Measurements from ENCODE around the gene FAM83C.

FAM83C gene

DNA sequence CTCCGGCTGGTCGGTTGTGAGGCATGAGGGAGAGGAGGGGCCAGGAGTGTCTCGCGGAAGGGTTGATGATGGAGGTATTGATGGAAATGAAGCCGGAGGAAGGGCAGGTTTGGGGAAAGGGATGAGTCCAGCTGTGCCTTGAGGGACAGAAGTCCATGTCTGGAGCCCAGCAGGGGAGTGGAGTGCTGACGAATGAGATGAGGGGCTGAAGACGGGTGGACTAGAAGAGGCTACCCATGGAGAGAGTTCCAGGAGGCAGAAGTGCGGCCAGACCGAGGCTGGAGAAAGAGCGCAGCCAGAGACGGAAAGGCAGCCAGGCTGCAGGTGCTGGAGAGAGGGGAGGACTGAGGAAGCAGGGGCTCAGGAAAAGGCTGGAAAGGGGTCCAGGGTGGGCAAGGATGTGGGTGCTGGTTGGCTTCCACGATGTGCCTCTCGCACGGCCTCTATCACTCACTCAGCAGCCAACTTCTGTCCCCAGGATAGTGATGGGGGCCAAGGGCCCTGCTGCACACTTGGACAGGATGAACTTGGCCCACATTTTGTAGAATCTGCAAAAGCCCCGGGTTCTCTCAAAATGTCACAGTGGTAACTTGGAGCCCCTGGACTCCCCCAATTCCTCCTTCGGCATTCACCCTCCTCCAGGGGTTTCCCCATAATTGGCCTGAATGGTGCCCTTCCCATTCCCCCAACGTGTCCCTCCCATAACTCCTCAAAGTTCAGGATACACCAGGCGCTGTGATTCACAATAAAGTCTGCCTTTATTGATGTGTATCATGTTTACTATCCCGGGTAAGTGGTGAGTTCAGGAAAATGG, 7.0 kb downstream of the FAM83C start:
- no peak for DNase-seq (ENCODE audit: extremely low spot score)
- CTCF ChIA-PET, result interaction anchor here (0.7 to 1.0 kb wide), 3 partner anchors 19 to 140 kb away, joined by 3 to 4 read pairs (median 3); partner anchors contain the start of gene EDEM2
- POLR2A ChIA-PET, result interaction anchor here (1.0 to 2.3 kb wide), 11 partner anchors 9 to 170 kb away, joined by 3 to 17 read pairs (median 5); partner anchors contain the start of genes CEP250, EDEM2 and UQCC1
- TF ChIP-seq FOXM1 (IDR thresholded peaks at IDR 0.05; ENCODE audit: borderline replicate concordance), result no peak
- TF ChIP-seq ZNF384 (IDR thresholded peaks at IDR 0.05), result no peak
- TF ChIP-seq, protein P1, sequence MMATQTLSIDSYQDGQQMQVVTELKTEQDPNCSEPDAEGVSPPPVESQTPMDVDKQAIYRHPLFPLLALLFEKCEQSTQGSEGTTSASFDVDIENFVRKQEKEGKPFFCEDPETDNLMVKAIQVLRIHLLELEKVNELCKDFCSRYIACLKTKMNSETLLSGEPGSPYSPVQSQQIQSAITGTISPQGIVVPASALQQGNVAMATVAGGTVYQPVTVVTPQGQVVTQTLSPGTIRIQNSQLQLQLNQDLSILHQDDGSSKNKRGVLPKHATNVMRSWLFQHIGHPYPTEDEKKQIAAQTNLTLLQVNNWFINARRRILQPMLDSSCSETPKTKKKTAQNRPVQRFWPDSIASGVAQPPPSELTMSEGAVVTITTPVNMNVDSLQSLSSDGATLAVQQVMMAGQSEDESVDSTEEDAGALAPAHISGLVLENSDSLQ (IDR thresholded peaks at IDR 0.05), result peak; percentile 63
- peak; percentile 50; the same call in 1 of the 2 replicates for TF ChIP-seq CTBP1 (IDR thresholded peaks at IDR 0.05; ENCODE audit: borderline replicate concordance)
- TF ChIP-seq ELF4 (IDR thresholded peaks at IDR 0.05), result no peak

DNA sequence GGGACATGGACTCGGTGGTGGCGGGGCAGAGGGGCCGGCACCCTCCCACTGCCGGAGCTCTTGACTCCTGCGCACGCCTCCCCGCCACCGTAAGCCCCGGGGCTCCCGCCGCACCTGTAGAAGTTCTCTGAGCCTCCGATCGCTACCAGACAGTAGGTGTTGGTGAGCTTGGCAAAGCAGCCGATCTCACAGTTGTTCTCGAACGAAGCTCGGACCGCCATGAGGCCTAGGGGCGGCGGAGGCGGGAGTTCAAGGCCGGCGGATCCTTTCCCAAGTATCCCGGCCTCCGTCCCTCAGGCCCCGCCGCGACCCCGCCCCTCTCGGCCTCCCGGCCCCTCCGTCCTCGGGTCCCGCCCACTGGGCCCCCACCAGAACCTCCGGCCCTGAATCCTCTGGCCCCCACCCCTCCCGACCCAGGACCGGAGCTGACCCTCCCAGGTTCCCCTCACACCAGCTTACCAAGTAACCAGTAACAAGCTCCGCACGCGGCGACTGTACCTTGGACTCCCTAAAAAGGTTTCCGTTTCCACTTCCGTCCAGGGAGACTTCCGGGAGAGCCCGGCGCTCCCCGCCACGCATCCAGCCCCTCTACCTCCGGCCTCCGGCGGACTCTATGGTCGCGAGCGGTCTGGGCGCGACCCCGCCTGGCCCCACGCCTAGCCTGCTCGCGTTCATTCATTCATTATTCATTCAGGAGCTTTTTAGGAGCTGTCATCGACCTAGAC, 7.8 kb downstream of the FAM83C start, which contains the start of gene EIF6:
Gene EIF6, minus strand, starts transcription at position 506 of the 725 bp plus-strand sequence. Its CDS starts 285 bp downstream, at position 221.
- DNase-seq (ENCODE audit: extremely low spot score), result peak; percentile 93
- TF ChIP-seq ELF4 (IDR thresholded peaks at IDR 0.05) (peak; percentile 34; the same call in 1 of the 2 replicates), ZNF384 (IDR thresholded peaks at IDR 0.05) (no peak), L3MBTL2 (conservative IDR thresholded peaks at IDR 0.05) (peak; percentile 74)
- ChIA-PET POLR2A (interaction anchor here (1.0 to 2.3 kb wide), 11 partner anchors 9 to 170 kb away, joined by 3 to 17 read pairs (median 4); partner anchors contain the start of genes CEP250, EDEM2 and UQCC1), CTCF (interaction anchor here (0.7 to 1.0 kb wide), 3 partner anchors 20 to 140 kb away, joined by 3 to 4 read pairs (median 3); partner anchors contain the start of gene EDEM2)

DNA sequence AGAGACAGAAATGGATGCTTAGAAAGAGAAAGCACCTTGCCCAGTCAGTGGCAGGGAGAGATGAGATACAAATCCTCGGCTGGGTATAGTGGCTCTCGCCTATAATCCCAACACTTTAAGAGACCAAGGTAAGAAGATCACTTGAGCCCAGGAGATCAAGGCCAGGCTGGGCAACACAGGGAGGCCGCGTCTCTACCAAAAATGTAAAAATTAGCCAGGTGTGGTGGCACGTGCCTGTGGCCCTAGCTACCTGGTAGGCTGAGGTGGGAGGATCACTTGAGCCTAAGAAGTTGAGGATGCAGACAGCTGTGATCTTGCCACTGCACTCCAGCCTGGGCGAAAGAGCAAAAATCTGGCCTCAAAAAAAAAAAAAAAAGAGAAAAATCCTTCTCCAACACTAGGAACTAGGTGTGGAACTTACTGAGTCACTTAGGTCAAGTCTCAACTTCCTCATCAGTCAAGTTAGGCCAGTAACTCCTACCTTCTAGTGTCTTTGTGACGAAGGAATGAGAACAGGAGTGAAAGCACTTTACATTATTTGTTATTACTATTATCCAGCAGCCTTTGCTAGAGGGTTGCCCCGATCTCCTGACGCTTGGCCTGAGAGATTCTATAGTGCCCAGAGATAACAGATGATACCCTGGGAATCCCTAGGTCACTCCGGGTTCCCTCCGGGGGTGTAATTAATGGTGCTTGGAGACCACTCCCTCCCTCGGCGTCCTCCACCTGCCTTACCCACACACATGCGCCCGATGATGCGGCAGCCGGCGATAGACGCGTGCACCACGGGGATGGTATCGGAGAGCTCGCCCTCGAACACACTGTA, 8.6 kb downstream of the FAM83C start:
- CTCF ChIA-PET, result interaction anchor here (0.7 kb wide), 1 partner anchor 179 kb away, joined by 3 read pairs; no protein-coding TSS in a partner anchor
- TF ChIP-seq FOXK2 (IDR thresholded peaks at IDR 0.05), result no peak
- TF ChIP-seq HDGF (IDR thresholded peaks at IDR 0.05; ENCODE audit: borderline replicate concordance), result no peak
- no peak for TF ChIP-seq ARNT (IDR thresholded peaks at IDR 0.05)
- TF ChIP-seq LEF1 (IDR thresholded peaks at IDR 0.05; ENCODE audit: borderline replicate concordance), result no peak
- TF ChIP-seq L3MBTL2 (conservative IDR thresholded peaks at IDR 0.05), result no peak
- TF ChIP-seq SP1 (IDR thresholded peaks at IDR 0.05), result no peak
- no peak for TF ChIP-seq ELF4 (IDR thresholded peaks at IDR 0.05)
- no peak for TF ChIP-seq BHLHE40 (IDR thresholded peaks at IDR 0.05; ENCODE audit: borderline replicate concordance)
- TF ChIP-seq TARDBP (IDR thresholded peaks at IDR 0.05), result no peak
- TF ChIP-seq FOXA1 (IDR thresholded peaks at IDR 0.05), result no peak
- no peak for TF ChIP-seq FOXM1 (IDR thresholded peaks at IDR 0.05; ENCODE audit: borderline replicate concordance)
- no peak for TF ChIP-seq ZNF384 (IDR thresholded peaks at IDR 0.05)
- no peak for TF ChIP-seq SUZ12 (IDR thresholded peaks at IDR 0.05)
- TF ChIP-seq, protein P1 (IDR thresholded peaks at IDR 0.05), result no peak
- TF ChIP-seq CTBP1 (IDR thresholded peaks at IDR 0.05; ENCODE audit: borderline replicate concordance), result no peak
- POLR2A ChIA-PET, result interaction anchor here (1.0 to 2.3 kb wide), 8 partner anchors 9 to 171 kb away, joined by 3 to 17 read pairs (median 6); partner anchors contain the start of genes CEP250 and UQCC1
- DNase-seq (ENCODE audit: extremely low spot score), result no peak

DNA sequence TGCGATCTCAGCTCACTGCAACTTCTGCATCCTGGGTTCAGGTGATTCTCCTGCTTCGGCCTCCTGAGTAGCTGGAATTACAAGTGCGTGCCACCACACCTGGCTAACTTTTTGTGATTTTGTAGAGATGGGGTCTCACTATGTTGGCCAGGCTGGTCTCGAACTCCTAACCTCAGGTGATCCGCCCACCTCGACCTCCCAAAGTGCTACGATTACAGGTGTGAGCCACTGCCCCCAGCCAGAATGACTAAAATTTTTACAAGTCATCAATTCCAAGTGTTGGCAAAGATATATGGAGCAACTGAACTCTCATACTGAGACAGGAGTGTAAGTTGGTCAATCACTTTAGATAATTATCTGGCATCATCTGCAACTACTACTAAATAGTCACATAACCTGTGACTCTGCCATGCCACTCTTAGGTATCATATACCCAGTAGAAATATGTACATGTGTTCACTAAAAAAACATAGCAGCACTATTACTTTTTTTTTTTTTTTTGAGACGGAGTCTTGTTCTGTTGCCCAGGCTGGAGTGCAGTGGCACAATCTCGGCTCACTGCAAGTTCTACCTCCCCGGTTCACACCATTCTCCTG, 10.6 kb downstream of the FAM83C start:
- ChIA-PET CTCF (no interaction called here), POLR2A (no interaction called here)
- DNase-seq (ENCODE audit: extremely low spot score), result no peak
- no peak for TF ChIP-seq NFRKB (IDR thresholded peaks at IDR 0.05)

DNA sequence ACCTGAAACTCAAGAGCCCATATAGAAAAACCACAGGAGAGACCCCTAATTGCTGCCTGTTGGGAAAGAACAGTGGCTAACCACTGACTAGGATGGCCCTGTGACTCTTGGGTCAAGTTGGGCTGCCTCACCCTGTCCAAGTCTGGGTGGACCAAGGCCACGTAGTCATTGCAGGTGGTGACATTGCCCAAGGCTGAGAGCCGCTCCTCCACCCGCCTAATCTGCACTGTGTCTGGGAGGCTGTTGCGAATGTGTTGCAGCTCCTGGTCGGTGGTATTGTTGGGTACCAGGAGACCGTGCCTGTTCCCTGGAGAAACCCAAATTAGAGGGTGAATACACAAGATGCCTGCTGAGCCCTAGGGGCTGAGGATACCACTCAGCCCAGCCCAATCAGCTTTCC, 11.7 kb downstream of the FAM83C start:
- DNase-seq (ENCODE audit: extremely low spot score), result no peak
- ChIA-PET POLR2A (no interaction called here), CTCF (interaction anchor here (0.7 kb wide), 1 partner anchor 137 kb away, joined by 5 read pairs; no protein-coding TSS in a partner anchor)
- TF ChIP-seq SP1 (IDR thresholded peaks at IDR 0.05) (no peak), HDGF (IDR thresholded peaks at IDR 0.05; ENCODE audit: borderline replicate concordance) (no peak), FOXK2 (IDR thresholded peaks at IDR 0.05) (no peak), ELF4 (IDR thresholded peaks at IDR 0.05) (no peak), FOXA1 (IDR thresholded peaks at IDR 0.05) (no peak), ZNF384 (IDR thresholded peaks at IDR 0.05) (no peak), BHLHE40 (IDR thresholded peaks at IDR 0.05; ENCODE audit: borderline replicate concordance) (no peak), ARNT (IDR thresholded peaks at IDR 0.05) (no peak), FOXM1 (IDR thresholded peaks at IDR 0.05; ENCODE audit: borderline replicate concordance) (no peak), L3MBTL2 (conservative IDR thresholded peaks at IDR 0.05) (no peak)
- TF ChIP-seq, protein P1 (IDR thresholded peaks at IDR 0.05), result no peak

Measured in HEK293T (cell line).